ENCODE data around the gene AKR7A2.
A peak's percentile ranks its signal among the peaks of the same experiment; 100 is the strongest.

Gene AKR7A2

DNA sequence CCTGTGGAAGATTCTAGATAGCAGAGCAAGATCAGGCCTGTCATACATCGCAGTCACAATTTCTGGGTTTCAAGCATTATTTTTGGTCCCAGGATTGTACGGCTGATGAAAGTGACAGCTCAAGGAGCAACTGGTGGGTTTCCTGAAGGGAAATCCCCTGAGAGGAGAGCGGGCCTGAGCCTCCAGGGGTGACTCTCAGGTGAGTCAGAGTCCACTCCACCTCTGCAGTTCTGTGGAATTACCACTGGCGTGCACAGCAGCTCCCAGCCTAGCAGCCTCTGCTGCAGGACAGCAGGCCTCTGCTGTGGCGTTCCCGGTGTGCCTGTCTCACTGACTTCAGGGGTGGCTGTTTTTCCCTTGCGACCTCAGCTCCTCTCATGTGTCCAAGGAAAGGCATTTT lies 24.6 kb upstream of the AKR7A2 start:
- no peak overlapping the region for H3K9ac ChIP-seq (ENCODE audit: low read length)

DNA sequence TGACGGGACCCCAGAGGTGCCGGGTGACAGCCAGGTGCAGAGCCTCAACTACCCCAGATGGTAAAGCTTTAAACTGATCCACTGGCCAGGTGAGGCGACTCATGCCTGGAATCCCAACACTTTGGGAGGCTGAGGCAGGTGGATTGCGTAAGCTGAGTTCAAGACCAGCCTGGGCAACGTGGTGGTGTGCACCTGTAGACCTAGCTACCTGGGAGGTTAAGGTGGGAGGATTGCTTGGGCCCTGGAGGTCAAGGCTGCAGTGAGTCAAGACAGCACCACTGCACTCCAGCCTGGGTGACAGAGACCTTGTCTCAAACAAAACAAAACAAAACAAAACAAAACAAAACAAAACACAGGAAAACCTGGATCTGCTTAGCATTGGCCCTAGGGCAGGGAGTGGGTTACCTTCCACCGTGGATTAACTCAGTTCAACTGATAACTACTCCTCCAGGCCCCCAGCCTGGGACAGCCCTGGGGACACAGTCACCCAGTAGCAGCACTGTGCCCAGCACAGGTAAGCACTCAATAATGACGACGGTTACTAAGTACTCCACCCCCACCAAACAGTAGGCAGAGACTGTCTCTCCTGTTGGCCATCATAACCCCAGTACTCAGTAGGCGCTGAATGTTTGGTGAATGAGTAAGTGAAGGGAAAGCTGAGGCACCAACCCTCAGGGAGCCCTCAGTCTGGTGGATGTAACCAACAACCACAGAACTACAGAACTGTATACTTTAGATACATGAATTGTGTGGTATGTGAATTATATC lies 21.8 kb upstream of the AKR7A2 start:
- H3K79me1 ChIP-seq (ENCODE audit: low read length) = peaks cover 11% of the 10 kb centered on the region
- no peak overlapping the region for H3K9ac ChIP-seq (ENCODE audit: low read length)
- no peak overlapping the region for H2AFZ ChIP-seq (ENCODE audit: insufficient read depth, low read length, poor library complexity)
- peaks cover 17 to 25% of the 10 kb centered on the region in 2 experiments for H3K4me1 ChIP-seq (ENCODE audit: control insufficient read depth in 1 of 2, insufficient read depth in 2 of 2, low read length in 2 of 2)
- peaks cover 1% of the 10 kb centered on the region for H3K9me3 ChIP-seq (ENCODE audit: insufficient read depth, low read depth, low read length)
- H3K23ac ChIP-seq (ENCODE audit: low read length) = no peak overlapping the region
- WGBS (ENCODE audit: extremely low coverage, insufficient coverage, insufficient read length) = no CpG with 5 or more reads among the region's 9 CpGs
- H3K14ac ChIP-seq (ENCODE audit: low read length) = no peak overlapping the region
- H2BK12ac ChIP-seq (ENCODE audit: low read length) = no peak overlapping the region
- H3K27me3 ChIP-seq (ENCODE audit: insufficient read depth, low read length) = no peaks in the 10 kb centered on the region
- no peak overlapping the region for H2BK5ac ChIP-seq (ENCODE audit: low read depth, low read length, poor library complexity)
- H3K18ac ChIP-seq (ENCODE audit: low read length) = no peak overlapping the region
- H3K4me2 ChIP-seq (ENCODE audit: low read length) = no peak overlapping the region
- peaks cover 5 to 12% of the 10 kb centered on the region in 2 experiments for H3K36me3 ChIP-seq (ENCODE audit: control insufficient read depth in 1 of 2, insufficient read depth in 2 of 2, low read length in 2 of 2)
- no peak overlapping the region for H4K8ac ChIP-seq (ENCODE audit: low read depth, low read length)
- no peak overlapping the region for H2AK5ac ChIP-seq (ENCODE audit: low read length)
- no peak overlapping the region for H4K91ac ChIP-seq (ENCODE audit: low read depth, low read length)
- H3K79me2 ChIP-seq (ENCODE audit: control insufficient read depth, insufficient read depth, low read length, poor library complexity) = no peaks in the 10 kb centered on the region
- no peak overlapping the region for H4K12ac ChIP-seq (ENCODE audit: low read depth, low read length)
- peak; percentile 89 to 90 for DNase-seq
- H2BK120ac ChIP-seq (ENCODE audit: insufficient read depth, low read length, poor library complexity) = no peak overlapping the region
- H3K4me3 ChIP-seq (ENCODE audit: low read depth, low read length) = no peak overlapping the region
- no peak overlapping the region for H3K4ac ChIP-seq (ENCODE audit: low read depth, low read length)
- H3K27ac ChIP-seq (ENCODE audit: low read depth, low read length) = no peak overlapping the region

More for the DNA sequence above, 24.6 kb upstream of the AKR7A2 start:
- peak overlapping the region; percentile 23 for H2BK12ac ChIP-seq (ENCODE audit: low read length)
- H2BK5ac ChIP-seq (ENCODE audit: low read depth, low read length, poor library complexity) = no peak overlapping the region
- no peak overlapping the region for H2AK5ac ChIP-seq (ENCODE audit: low read length)
- H4K8ac ChIP-seq (ENCODE audit: low read depth, low read length) = no peak overlapping the region
- peak overlapping the region; percentile 79 for H3K27ac ChIP-seq (ENCODE audit: low read depth, low read length)
- H2AFZ ChIP-seq (ENCODE audit: insufficient read depth, low read length, poor library complexity) = no peak overlapping the region
- H3K4me3 ChIP-seq (ENCODE audit: low read depth, low read length) = no peak overlapping the region
- H4K91ac ChIP-seq (ENCODE audit: low read depth, low read length) = peak overlapping the region; percentile 56
- H3K4ac ChIP-seq (ENCODE audit: low read depth, low read length) = no peak overlapping the region
- no peak overlapping the region for H3K14ac ChIP-seq (ENCODE audit: low read length)
- no peak overlapping the region for H4K12ac ChIP-seq (ENCODE audit: low read depth, low read length)
- H3K27me3 ChIP-seq (ENCODE audit: insufficient read depth, low read length) = no peaks in the 10 kb centered on the region
- peaks cover 27 to 35% of the 10 kb centered on the region in 2 experiments for H3K4me1 ChIP-seq (ENCODE audit: control insufficient read depth in 1 of 2, insufficient read depth in 2 of 2, low read length in 2 of 2)
- peak; percentile 23 to 49 for DNase-seq
- H2BK120ac ChIP-seq (ENCODE audit: insufficient read depth, low read length, poor library complexity) = peak overlapping the region; percentile 4
- peak overlapping the region; percentile 27 for H3K18ac ChIP-seq (ENCODE audit: low read length)
- H3K23ac ChIP-seq (ENCODE audit: low read length) = no peak overlapping the region
- H3K36me3 ChIP-seq (ENCODE audit: control insufficient read depth in 1 of 2, insufficient read depth in 2 of 2, low read length in 2 of 2) = peaks cover 12 to 19% of the 10 kb centered on the region in 2 experiments
- no peak overlapping the region for H3K4me2 ChIP-seq (ENCODE audit: low read length)
- peaks cover 11% of the 10 kb centered on the region for H3K79me1 ChIP-seq (ENCODE audit: low read length)
- no CpG with 5 or more reads among the region's 7 CpGs for WGBS (ENCODE audit: extremely low coverage, insufficient coverage, insufficient read length)
- H3K9me3 ChIP-seq (ENCODE audit: insufficient read depth, low read depth, low read length) = peaks cover 1% of the 10 kb centered on the region
- no peaks in the 10 kb centered on the region for H3K79me2 ChIP-seq (ENCODE audit: control insufficient read depth, insufficient read depth, low read length, poor library complexity)

DNA sequence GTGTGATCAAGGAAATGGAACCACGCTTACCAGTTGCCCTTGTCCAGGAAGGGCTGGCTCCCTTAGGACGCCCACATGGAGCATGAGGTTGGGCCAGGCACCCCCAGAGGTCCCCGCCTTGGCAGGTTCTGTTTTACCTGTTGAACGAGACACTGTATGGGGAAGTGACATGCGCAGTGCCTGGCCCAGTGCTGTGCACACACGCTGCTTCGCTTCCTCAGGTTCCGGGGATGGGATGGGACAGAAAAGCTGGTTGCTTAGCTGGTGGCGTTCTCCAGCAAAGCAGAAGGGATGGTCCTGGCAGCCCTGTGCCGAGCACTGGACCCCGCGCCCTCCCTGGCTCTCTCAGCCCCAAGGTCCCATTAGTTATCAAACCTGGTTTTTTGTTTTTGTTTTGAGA lies 20.9 kb upstream of the AKR7A2 start:
- H3K36me3 ChIP-seq (ENCODE audit: control insufficient read depth in 1 of 2, insufficient read depth in 2 of 2, low read length in 2 of 2) = peaks cover 13 to 21% of the 10 kb centered on the region in 2 experiments
- peaks cover 7% of the 10 kb centered on the region for H3K79me1 ChIP-seq (ENCODE audit: low read length)
- no CpG with 5 or more reads among the region's 12 CpGs for WGBS (ENCODE audit: extremely low coverage, insufficient coverage, insufficient read length)

DNA sequence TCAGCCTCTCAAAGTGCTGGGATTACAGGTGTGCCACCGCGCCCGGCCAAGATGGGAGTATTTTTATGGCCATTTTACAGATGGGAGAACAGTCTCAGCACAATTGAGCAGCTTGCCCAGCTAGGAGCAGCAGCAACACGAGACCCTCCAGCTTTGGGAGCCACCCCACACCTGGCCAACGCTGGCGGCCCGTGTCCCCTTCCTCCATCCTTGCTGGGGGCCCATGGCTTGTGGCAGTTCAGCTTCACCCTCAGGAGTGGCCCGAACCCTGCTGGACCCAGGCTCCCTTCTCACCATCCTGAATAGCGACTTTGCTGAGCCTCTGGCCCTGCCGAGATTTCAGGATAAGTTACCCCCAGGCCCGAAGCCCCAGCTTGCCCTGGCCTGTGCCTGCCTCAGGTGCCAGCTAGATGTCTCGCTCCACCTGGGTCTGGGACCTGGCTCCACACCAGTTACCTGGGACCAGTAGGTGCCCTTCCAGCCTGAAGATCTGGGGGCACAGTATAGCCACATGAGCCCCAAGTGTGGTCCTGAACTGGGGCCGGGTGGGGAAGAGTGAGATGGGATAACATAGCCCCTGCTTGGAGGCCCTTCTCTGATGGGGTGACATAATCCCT lies 19.4 kb upstream of the AKR7A2 start:
- Histone ChIP-seq H3K23ac (ENCODE audit: low read length) (no peak overlapping the region), H4K8ac (ENCODE audit: low read depth, low read length) (no peak overlapping the region), H3K9ac (ENCODE audit: low read length) (no peak overlapping the region), H3K14ac (ENCODE audit: low read length) (no peak overlapping the region), H3K4me3 (ENCODE audit: low read depth, low read length) (no peak overlapping the region), H3K18ac (ENCODE audit: low read length) (no peak overlapping the region), H3K9me3 (ENCODE audit: insufficient read depth, low read depth, low read length) (no peaks in the 10 kb centered on the region), H4K91ac (ENCODE audit: low read depth, low read length) (no peak overlapping the region), H3K27ac (ENCODE audit: low read depth, low read length) (no peak overlapping the region), H2BK5ac (ENCODE audit: low read depth, low read length, poor library complexity) (no peak overlapping the region), H2BK120ac (ENCODE audit: insufficient read depth, low read length, poor library complexity) (no peak overlapping the region), H3K4me2 (ENCODE audit: low read length) (no peak overlapping the region), H3K4me1 (ENCODE audit: control insufficient read depth in 1 of 2, insufficient read depth in 2 of 2, low read length in 2 of 2) (peaks cover 3 to 4% of the 10 kb centered on the region in 2 experiments), H3K79me1 (ENCODE audit: low read length) (no peaks in the 10 kb centered on the region), H2AFZ (ENCODE audit: insufficient read depth, low read length, poor library complexity) (no peak overlapping the region), H3K36me3 (ENCODE audit: control insufficient read depth in 1 of 2, insufficient read depth in 2 of 2, low read length in 2 of 2) (peaks cover 27 to 35% of the 10 kb centered on the region in 2 experiments), H3K4ac (ENCODE audit: low read depth, low read length) (no peak overlapping the region), H2BK12ac (ENCODE audit: low read length) (no peak overlapping the region), H4K12ac (ENCODE audit: low read depth, low read length) (no peak overlapping the region), H3K27me3 (ENCODE audit: insufficient read depth, low read length) (no peaks in the 10 kb centered on the region), H3K79me2 (ENCODE audit: control insufficient read depth, insufficient read depth, low read length, poor library complexity) (no peaks in the 10 kb centered on the region), H2AK5ac (ENCODE audit: low read length) (no peak overlapping the region)
- DNase-seq = no peak
- no CpG with 5 or more reads among the region's 13 CpGs for WGBS (ENCODE audit: extremely low coverage, insufficient coverage, insufficient read length)

More for the DNA sequence above, 20.9 kb upstream of the AKR7A2 start:
- no peak overlapping the region for H3K9ac ChIP-seq (ENCODE audit: low read length)
- no peak overlapping the region for H2AK5ac ChIP-seq (ENCODE audit: low read length)
- H3K18ac ChIP-seq (ENCODE audit: low read length) = no peak overlapping the region
- H2BK120ac ChIP-seq (ENCODE audit: insufficient read depth, low read length, poor library complexity) = no peak overlapping the region
- H3K14ac ChIP-seq (ENCODE audit: low read length) = no peak overlapping the region
- H3K79me2 ChIP-seq (ENCODE audit: control insufficient read depth, insufficient read depth, low read length, poor library complexity) = no peaks in the 10 kb centered on the region
- H4K91ac ChIP-seq (ENCODE audit: low read depth, low read length) = no peak overlapping the region
- no peak overlapping the region for H2AFZ ChIP-seq (ENCODE audit: insufficient read depth, low read length, poor library complexity)
- H3K23ac ChIP-seq (ENCODE audit: low read length) = no peak overlapping the region
- peaks cover 15 to 19% of the 10 kb centered on the region in 2 experiments for H3K4me1 ChIP-seq (ENCODE audit: control insufficient read depth in 1 of 2, insufficient read depth in 2 of 2, low read length in 2 of 2)
- peaks cover 1% of the 10 kb centered on the region for H3K9me3 ChIP-seq (ENCODE audit: insufficient read depth, low read depth, low read length)
- no peak overlapping the region for H3K4me3 ChIP-seq (ENCODE audit: low read depth, low read length)
- no peak overlapping the region for H4K12ac ChIP-seq (ENCODE audit: low read depth, low read length)
- no peak overlapping the region for H3K27ac ChIP-seq (ENCODE audit: low read depth, low read length)
- H2BK5ac ChIP-seq (ENCODE audit: low read depth, low read length, poor library complexity) = no peak overlapping the region
- H3K4ac ChIP-seq (ENCODE audit: low read depth, low read length) = no peak overlapping the region
- no peak overlapping the region for H4K8ac ChIP-seq (ENCODE audit: low read depth, low read length)
- DNase-seq = no peak
- no peaks in the 10 kb centered on the region for H3K27me3 ChIP-seq (ENCODE audit: insufficient read depth, low read length)
- H2BK12ac ChIP-seq (ENCODE audit: low read length) = no peak overlapping the region
- H3K4me2 ChIP-seq (ENCODE audit: low read length) = no peak overlapping the region

All from trophoblast cell (in vitro differentiated cells and primary cell).